Stimulated activated CD8-positive, alpha-beta memory T cell treated with anti-CD3 and anti-CD28 coated beads, Interleukin-4, amount 100 ng/mL, for 48 hours (primary cell): ENCODE measurements around the gene PCDHGA4.
A peak's percentile ranks its signal among the peaks of the same experiment; 100 is the strongest.
"Not testable (repeated sequence)": the region's sequence is repeated elsewhere in the genome, so short reads cannot be mapped to it uniquely, and the experiment has no call there.

Experiments used
- DNase-seq: peaks from one replicate; pipeline ENCODE4 v3.0.0-alpha.2; 2020

PCDHGA4 gene

GRCh38 chr5:141354900-141355469 lies at the start of gene PCDHGA4:
PCDHGA4 (plus strand) TSS chr5:141355021; CDS start chr5:141355108, 87 bp downstream.
- no peak for DNase-seq

- DNase-seq, result no peak
Observed at GRCh38 chr5:141306630-141307029, 48.2 kb upstream of the PCDHGA4 start.

- DNase-seq, result no peak
Observed at GRCh38 chr5:141313711-141314110, 41.1 kb upstream of the PCDHGA4 start.

- not testable (repeated sequence) for DNase-seq
Observed at GRCh38 chr5:141316963-141317362, 37.9 kb upstream of the PCDHGA4 start.

GRCh38 chr5:141319202-141319601 lies 35.6 kb upstream of the PCDHGA4 start:
- DNase-seq, result no peak

- no peak for DNase-seq
Observed at GRCh38 chr5:141319699-141320098, 35.1 kb upstream of the PCDHGA4 start.

- DNase-seq, result peak; percentile 93
Observed at GRCh38 chr5:141320225-141321169, 34.3 kb upstream of the PCDHGA4 start, which contains the start of gene TAF7. TAF7 (minus strand) TSS chr5:141320784; CDS start chr5:141320044, 740 bp downstream.

- no peak for DNase-seq
Observed at GRCh38 chr5:141322261-141322660, 32.6 kb upstream of the PCDHGA4 start.

GRCh38 chr5:141326088-141326854 lies 28.6 kb upstream of the PCDHGA4 start:
- peak; percentile 74 for DNase-seq

- no peak for DNase-seq
Observed at GRCh38 chr5:141328231-141328630, 26.6 kb upstream of the PCDHGA4 start.

- no peak for DNase-seq
Observed at GRCh38 chr5:141330299-141331080, 24.3 kb upstream of the PCDHGA4 start, which contains the start of gene PCDHGA1. PCDHGA1 (plus strand) TSS chr5:141330514.

GRCh38 chr5:141332571-141332970 lies 22.2 kb upstream of the PCDHGA4 start:
- not testable (repeated sequence) for DNase-seq

GRCh38 chr5:141338538-141339306 lies 16.1 kb upstream of the PCDHGA4 start, which contains the start of gene PCDHGA2:
PCDHGA2 (plus strand) TSS chr5:141338760.
- DNase-seq, result no peak

- not testable (repeated sequence) for DNase-seq
Observed at GRCh38 chr5:141340781-141341354, 14.0 kb upstream of the PCDHGA4 start.

- DNase-seq, result no peak
Observed at GRCh38 chr5:141342773-141343172, 12.0 kb upstream of the PCDHGA4 start.

GRCh38 chr5:141343242-141343952 lies 11.4 kb upstream of the PCDHGA4 start, which contains the start of gene PCDHGA3:
PCDHGA3 (plus strand) TSS chr5:141343829; CDS start chr5:141344034, 205 bp downstream.
- DNase-seq, result no peak

- DNase-seq, result no peak
Observed at GRCh38 chr5:141343953-141344463, 10.8 kb upstream of the PCDHGA4 start.

- DNase-seq, result no peak
Observed at GRCh38 chr5:141345327-141345726, 9.5 kb upstream of the PCDHGA4 start.

GRCh38 chr5:141346017-141346416 lies 8.8 kb upstream of the PCDHGA4 start:
- not testable (repeated sequence) for DNase-seq
